Neural cell (in vitro differentiated cells): ENCODE measurements around the gene ADGB.

ENCODE experiments used
- CTCF ChIP-seq: fragments of 450-650 bp; IDR thresholded peaks from 2 replicates; pipeline ENCODE4 v1.5.1; 2014; ENCODE audit warnings: antibody characterized with exemption, mild to moderate bottlenecking, moderate library complexity; ENCODE audit not compliant: poor library complexity, severe bottlenecking
- EP300 ChIP-seq: fragments of 450-650 bp; conservative IDR thresholded peaks from 2 replicates; pipeline ENCODE4 v1.6.1; 2014; ENCODE audit warnings: antibody characterized with exemption, mild to moderate bottlenecking, moderate library complexity; ENCODE audit not compliant: poor library complexity, severe bottlenecking
- EZH2 ChIP-seq: fragments of 200-600, 300-800 bp; shearing (Covaris generic), sonication (generic); IDR thresholded peaks from 2 replicates; pipeline ENCODE4 v1.6.1; 2014; ENCODE audit warnings: antibody characterized with exemption, low read length, borderline replicate concordance, mild to moderate bottlenecking; ENCODE audit not compliant: insufficient read depth, poor library complexity, severe bottlenecking
- MXI1 ChIP-seq: fragments of 450-650 bp; conservative IDR thresholded peaks from 2 replicates; pipeline ENCODE4 v1.6.1; 2014; ENCODE audit warnings: antibody characterized with exemption, mild to moderate bottlenecking; ENCODE audit not compliant: poor library complexity, severe bottlenecking
- POLR2AphosphoS5 ChIP-seq: IDR thresholded peaks from 2 replicates; pipeline ENCODE4 v1.6.1; 2012
- RAD21 ChIP-seq: fragments of 450-650 bp; conservative IDR thresholded peaks from 2 replicates; pipeline ENCODE4 v1.6.1; 2014; ENCODE audit warnings: antibody characterized with exemption, mild to moderate bottlenecking, moderate library complexity
- REST ChIP-seq: IDR thresholded peaks from 2 replicates; pipeline ENCODE4 v1.6.1; 2012; ENCODE audit warnings: borderline replicate concordance
- SMC3 ChIP-seq: fragments of 450-650 bp; conservative IDR thresholded peaks from 2 replicates; pipeline ENCODE4 v1.6.1; 2014; ENCODE audit warnings: antibody characterized with exemption, mild to moderate bottlenecking, moderate library complexity; ENCODE audit not compliant: poor library complexity
- TAF1 ChIP-seq: IDR thresholded peaks from 2 replicates; pipeline ENCODE4 v1.6.1; 2012; ENCODE audit warnings: low read depth

GRCh38 chr6:146805546-146806325 is 207.0 kb downstream of the ADGB start:
- TF ChIP-seq CTCF (no peak), EP300 (no peak), POLR2AphosphoS5 (no peak), TAF1 (no peak), EZH2 (no peak), MXI1 (no peak), REST (no peak), RAD21 (no peak), SMC3 (no peak)
